Measurements from ENCODE around the gene NPM1. TPM values are rescaled to one million over a fixed set of nuclear protein-coding genes. Genes with fewer than 3 reads are reported as not detected.
"Not testable (repeated sequence)": the region's sequence is repeated elsewhere in the genome, so short reads cannot be mapped to it uniquely, and the experiment has no call there.

Gene NPM1, protein sequence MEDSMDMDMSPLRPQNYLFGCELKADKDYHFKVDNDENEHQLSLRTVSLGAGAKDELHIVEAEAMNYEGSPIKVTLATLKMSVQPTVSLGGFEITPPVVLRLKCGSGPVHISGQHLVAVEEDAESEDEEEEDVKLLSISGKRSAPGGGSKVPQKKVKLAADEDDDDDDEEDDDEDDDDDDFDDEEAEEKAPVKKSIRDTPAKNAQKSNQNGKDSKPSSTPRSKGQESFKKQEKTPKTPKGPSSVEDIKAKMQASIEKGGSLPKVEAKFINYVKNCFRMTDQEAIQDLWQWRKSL
- total RNA-seq: 412 TPM

DNA sequence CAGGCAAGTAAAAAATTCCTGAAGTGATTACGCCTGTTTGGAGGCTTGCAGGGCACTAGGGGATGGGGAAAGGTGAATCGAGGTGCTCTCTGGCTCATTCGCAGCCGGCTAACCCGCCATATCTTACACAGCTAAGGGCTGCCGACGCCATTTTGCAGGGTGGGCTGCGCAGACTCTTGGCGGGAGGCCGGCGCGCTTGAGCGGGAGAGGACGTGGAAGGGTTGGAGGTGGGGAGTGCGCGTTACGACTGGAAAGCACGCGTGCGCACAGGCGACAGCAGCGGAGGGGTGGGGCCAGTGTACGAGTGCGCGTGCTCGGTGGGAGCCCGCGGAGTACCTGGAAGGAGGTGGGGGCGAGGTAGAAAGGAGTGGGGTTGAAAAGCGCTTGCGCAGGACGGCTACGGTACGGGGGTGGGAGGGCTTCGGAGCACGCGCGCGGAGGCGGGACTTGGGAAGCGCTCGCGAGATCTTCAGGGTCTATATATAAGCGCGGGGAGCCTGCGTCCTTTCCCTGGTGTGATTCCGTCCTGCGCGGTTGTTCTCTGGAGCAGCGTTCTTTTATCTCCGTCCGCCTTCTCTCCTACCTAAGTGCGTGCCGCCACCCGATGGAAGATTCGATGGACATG, at the start of gene NPM1:
NPM1 (plus strand) TSS at position 505 of the 625 bp plus-strand sequence; CDS start at position 605, 100 bp downstream.
- DNase-seq: peak; percentile 95

DNA sequence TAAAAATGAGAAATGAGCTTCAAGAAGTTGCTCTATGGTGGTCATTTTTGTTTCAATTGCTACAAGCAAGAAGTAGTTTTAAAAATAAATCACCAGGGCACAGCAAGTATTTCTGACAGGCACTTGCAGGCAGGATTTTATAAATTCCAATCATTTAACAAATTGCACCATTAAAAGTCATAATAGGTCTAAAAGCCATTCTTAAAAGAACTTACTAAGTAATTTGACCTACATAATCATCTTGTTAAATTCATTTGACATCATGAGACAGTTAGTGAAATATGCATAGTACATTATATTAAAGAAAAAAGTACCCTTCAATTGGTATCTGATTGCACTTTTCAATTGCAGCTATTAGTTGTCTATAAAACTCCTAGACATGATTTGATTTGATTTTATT, 47.6 kb upstream of the NPM1 start:
- DNase-seq: no peak

DNA sequence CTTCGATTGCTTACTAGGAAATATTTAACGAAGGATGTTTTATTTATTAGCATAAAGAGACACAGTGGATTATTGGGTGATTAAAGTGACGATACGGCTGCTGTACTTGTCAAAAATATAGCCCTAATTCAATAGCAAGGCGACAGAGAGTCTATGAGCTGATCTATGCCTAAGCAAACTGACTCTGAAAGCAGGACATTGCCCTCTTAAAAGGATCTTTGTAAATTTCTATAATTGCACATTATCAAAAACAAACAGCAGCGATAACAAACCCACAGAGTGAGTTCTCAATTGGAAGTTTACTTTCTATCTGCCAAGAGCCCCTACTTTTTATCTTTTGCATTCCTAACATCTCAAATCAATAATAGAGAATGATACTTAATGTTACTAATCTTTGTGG, 47.2 kb upstream of the NPM1 start:
- no peak for DNase-seq

DNA sequence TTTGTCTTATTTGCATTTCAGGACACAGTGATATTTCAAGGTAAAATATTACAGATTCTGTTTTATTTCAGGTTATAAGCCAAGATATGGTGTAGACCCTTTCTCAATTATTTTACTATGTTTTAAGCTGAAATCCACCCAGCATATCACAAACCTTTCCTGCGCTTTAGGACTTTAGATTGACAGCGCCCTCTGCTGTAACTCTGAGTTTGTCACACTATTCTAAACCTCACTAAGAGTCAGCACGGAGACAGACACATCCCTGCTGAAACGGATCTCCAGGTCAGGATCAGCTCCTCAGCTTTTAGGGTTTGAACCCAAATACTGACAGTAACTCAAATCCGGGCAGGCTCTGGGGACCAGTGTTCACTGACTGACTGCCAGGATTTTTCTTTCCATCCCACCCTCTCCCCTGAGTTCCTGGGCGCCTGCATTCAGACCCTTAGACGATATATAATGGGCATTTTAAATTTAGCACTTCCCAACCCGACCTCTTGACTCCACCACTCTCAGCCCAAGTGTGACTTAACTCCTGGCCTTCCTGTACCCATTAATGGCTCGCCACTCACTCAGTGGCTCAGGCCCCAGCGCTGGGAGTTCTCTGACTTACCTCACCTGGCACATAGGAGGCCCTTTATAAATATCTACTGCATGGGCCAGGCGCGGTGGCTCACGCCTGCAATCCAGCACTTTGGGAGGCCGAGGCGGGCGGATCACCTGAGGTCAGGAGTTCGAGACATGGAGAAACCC, 45.1 kb upstream of the NPM1 start:
- DNase-seq: no peak

DNA sequence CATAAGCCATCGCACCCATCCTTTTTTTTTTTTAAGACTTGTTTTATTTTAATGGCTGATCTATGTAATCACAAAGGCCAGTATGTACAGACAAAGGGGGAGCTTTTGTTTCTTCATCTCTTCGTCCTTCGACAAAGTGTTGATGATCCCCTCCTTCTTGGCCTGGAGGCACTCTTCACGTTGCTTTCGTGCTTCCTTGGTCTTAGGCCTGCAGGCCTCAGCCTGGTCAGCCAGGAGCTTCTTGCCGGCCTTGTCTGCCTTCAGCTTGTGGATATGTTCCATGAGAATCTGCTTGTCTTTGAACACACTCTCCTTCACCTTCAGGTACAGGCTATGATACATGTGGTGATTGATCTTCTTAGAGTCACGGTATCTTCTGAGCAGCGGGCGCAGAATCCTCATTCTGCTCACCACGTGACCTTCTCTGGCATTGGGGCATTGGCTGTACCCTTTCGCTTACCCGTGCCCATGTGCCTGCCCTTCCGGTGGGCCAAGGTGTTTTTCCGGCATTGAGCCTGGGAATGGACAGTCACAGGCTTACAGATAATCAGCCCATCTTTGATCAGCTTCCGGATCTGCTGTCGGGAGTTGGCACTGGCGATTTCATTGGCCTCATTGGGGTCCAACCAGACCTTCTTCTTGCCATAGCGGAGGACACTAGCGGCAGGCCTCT, 42.6 kb upstream of the NPM1 start:
- no peak for DNase-seq

DNA sequence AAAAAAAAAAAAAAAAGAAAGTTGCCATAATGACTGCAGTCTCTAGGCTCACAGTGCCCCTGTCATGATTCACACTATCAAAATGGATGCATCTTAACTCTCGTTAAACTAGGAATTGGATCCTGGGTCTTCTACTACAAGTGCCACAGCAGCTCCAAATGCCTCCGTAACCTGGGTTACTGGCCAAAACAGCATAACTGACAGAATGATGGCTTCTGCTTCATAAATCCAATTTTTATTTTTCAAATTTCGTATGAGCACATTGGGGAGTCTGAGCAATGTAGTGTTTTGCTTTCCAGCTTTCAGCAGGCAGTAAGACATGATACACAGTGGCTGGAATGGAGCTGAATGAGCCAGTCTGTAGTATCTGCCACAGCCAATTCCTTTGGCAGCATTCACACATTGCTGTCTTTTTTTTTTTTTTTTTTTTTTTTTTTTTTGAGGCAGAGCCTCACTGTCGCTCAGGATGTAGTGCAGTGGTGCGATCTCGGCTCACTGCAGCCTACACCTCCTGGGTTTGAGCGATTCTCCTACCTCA, 36.0 kb upstream of the NPM1 start:
- DNase-seq: no peak

DNA sequence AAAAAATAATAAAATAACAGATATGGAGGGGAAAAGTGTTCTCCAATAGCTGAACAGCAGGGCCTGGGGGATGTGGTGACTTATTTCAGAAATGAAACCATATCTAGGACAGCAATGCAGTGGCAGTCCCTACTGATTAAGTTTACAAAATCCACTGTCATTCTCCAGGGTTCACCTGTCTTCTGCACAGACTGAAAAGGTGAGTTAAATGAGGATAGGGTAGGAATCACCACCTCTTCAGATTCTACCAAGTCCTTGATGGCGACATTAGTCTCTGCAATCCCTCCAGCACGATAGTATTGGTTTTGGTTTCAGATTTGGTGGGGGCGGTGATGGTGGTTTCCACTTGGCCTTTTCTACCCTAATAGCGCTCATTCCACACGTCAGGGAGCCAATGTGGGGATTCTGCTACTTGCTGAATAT, 32.3 kb upstream of the NPM1 start:
- no peak for DNase-seq

DNA sequence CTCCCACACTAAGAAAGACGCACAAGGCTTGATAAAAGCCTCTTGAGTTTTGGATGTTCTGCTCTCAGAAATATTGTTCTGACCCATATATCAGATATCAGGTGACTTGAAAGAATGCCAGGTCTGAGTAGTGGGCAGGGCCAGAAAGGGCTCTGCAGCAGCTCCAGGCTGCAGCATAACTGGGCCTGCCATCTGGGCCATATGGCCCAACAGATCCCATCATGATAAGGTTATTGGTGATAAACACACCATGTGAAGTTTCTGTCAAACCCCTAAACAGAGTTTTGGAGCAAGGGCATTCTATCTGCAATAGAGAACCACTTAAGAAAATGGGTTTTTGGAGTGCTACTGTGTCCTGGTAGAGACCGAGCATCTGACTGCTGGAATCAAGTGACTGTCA, 29.8 kb upstream of the NPM1 start:
- no peak for DNase-seq

DNA sequence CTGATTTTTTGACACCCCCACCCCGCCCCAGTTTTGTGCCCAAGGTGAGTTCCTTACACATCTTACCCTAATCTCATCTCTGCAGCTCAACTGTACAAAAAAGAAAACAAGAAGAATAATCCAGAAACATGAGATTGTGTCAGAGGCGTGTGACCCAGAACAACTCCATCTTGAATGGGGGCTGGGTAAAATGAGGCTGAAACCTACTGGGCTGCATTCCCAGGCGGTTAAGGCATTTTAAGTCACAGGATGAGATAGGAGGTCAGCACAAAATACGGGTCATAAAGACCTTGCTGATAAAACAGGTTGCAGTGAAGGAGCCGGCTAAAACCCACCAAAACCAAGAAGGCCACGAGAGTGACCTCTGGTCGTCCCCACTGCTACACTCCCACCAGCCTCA, 26.5 kb upstream of the NPM1 start:
- not testable (repeated sequence) for DNase-seq

DNA sequence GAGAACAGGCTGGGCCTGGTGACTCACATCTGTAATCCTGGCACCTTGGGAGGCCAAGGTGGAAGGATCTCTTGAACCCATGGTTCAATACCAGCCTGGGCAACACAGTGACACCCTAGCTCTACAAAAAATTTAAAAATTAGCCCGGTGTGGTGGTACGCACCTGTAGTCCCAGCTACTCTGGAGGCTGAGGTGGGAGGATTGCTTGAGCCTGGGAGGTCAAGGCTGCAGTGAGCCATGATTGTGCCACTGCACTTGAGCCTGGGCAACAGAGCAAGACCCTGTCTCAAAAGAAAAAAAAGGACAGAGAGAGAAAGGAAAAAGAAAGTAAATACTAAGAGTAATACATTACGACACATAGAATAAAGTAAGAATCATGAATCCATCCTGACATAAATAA, 24.4 kb upstream of the NPM1 start:
- not testable (repeated sequence) for DNase-seq

DNA sequence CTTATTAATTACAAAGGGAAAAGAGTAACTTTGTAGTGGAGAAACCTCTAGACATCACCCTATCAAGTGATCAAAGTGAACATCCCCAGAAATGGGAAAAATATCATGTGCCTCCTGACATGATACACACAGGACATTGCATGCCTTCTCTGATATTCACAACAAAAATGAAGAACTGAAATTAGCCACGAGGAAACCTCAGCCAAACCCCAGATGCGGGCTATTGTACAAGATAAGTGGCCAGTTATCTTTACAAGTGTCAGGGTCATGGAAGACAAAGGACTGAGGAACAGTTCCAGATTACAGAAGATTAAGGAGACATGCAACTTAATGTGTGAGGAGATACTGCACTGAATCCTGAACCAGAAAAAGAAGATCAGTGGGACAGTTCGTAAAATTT, 23.8 kb upstream of the NPM1 start:
- DNase-seq: no peak

DNA sequence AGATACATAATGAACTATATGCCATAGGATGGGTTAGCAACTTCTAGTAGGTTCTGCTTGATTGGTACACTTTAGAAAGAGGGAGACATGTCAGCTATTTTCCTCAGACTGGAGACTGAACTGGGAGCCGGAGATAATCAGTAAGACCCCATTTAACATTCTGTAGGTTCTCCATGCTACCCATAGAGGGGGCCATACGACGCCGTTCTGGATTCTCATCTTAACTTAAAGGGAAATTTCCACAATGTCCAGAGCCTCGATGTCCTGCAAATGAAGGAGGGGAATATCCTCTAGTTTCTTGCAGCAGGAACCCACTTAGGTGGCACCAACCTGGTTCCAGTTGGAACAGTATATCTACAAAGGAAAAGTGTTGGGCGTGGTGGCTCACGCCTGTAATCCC, 22.3 kb upstream of the NPM1 start:
- no peak for DNase-seq

DNA sequence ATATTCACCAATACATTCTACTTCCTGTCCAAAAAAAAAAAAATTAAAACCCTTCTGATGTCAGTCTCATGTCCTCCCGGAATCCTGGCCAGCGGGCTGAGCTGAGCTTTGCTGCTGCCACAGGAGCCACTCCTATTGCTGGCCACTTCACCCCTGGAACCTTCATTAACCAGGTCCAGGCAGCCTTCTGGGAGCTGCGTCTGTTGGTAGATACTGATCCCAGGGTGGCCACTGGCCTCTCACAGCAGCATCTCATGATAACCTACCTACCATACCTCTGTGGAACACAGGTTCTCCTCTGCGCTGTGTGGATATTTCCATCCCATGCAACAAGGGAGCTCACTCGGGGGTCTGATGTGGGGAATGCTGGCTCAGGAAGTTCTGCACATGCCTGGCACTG, 21.0 kb upstream of the NPM1 start:
- DNase-seq: no peak

DNA sequence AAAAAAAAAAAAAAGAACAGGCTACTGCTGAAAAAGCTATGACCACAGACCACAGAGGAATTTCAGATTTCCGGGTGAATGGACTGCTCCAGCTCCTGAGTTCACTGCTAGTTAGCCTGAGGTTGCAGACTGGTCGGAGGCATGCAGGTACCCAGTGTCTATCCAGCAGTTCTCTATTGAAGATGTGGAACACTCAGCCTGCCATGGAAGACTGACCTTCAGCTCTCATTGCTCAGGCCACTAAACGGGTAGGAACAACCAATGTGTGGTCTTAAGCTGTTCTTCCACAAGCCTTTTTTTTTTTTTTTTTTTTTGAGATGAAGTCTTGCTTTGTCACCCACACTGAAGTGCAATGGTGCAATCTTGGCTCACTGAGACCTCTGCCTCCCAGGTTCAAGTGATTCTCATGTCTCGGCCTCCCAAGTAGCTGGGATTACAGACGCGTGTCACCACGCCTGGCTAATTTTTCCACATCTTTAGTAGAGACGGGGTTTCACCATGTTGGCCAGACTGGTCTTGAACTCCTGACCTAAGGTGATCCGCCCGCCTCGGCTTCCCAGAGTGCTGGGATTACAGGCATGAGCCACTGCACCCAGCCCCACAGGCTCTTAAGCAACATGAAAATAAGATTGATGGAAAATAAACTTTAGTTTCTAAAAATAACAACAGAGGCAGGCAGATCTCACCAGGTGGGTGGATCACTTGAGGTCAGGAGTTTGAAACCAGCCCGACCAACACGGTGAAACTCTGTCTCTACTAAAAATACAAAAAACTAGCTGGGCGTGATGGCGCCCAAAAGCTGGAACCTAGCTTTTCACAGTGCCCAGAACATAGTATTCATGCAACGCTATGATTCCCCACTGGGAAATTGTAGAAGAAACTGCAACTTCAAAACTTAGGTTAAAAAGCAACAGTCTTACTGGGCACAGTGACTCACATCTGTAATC, 20.0 kb upstream of the NPM1 start:
- DNase-seq: no peak

DNA sequence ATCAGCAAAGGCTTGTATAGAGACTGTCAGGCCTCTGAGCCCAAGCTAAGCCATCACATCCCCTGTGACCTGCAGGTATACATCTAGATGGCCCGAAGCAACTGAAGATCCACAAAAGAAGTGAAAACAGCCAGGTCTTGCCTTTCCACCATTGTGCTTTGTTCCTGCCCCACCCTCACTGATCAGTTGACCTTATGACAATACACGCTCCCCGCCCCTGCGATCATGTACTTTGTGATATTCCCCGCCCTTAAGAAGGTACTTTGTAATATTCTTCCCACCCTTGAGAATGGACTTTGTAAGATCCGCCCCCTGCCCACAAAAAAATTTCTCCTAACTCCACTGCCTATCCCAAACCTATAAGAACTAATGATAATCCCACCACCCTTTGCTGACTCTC, 18.6 kb upstream of the NPM1 start:
- DNase-seq: no peak

DNA sequence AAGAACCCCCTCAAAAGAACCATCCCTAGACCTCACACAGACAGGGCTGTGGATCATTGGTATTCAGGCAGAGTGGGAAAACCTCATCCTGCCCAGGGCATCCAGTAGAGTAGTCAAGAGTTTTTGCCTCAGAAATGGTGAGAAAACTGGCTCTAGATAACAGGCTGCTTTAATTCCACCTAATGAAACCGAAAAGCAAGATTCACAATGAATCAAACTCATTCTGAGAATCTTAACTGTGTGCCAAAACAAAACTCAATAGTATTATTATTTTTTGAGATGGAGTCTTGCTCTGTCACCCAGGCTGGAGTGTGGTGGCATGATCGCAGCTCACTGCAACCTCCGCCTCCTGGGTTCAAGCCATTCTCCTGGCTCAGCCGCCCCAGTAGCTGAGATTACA, 17.8 kb upstream of the NPM1 start:
- no peak for DNase-seq

DNA sequence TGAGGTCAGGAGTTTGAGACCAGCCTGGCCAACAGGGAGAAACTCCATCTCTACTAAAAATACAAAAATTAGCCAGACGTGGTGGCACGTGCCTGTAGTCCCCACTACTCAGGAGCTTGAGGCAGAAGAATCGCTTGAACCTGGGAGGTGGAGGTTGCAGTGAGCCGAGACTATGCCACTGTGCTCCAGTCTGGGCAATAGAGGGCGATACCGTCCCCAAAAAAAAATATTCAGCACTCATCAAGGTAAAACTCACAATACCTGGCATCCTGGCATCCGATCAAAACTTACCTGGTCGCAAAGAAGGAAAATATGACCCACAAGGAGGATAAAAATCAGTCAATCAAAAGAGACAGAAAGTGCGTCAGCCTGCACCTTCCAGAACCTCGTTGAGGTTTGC, 16.8 kb upstream of the NPM1 start:
- DNase-seq: not testable (repeated sequence)

DNA sequence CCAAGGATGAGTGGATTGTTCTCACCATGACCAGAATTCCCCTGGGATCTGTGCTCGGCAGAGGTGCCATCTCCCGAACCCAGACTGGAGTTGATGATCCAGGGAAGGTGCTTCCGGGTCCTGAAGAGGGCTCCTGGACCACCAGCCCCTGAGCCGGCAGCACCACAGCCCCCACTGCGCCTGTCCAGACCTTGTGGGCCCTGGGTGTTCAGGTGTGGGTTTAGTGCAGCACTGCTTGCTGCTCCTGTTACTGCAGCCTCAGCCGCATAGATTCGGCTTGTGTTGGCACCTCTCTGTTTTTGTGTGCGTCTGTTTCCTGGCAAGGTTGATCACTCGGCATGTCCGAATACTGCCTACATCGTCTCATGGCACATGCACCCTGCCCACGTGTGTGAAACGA, 16.3 kb upstream of the NPM1 start:
- no peak for DNase-seq

DNA sequence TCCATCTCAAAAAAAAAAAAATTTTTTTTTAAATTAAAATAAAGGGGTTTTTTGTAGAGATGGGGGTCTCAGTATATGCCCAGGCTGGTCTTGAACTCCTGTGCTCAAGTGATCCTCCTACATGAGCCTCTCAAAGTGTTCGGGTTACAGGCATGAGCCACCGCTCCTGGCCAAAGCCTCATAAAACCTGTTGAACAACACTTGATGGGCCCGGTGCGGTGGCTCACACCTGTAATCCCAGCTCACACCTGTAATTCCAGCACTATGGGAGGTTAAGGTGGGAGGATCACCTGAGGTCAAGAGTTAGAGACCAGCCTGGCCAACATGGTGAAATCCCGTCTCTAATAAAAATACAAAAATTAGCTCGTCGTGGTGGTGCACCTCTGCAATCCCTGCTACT, 7.7 kb upstream of the NPM1 start:
- no peak for DNase-seq

DNA sequence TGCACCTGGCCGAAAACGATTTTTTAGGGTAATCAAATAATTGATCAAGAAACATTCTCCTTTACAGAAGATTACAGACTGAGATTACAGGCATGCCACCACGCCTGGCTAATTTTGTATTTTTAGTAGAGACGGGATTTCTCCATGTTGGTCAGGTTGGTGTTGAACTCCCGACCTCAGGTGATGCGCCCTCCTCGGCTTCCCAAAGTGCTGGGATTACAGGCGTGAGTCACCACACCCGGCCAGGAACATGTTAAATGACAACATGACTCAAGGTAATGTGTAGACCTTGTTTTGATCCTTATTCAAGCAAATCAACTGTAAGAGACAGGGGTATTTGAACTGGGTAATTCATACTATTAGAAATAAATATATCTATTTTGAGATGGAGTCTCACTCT, 3.2 kb upstream of the NPM1 start:
- DNase-seq: not testable (repeated sequence)

DNA sequence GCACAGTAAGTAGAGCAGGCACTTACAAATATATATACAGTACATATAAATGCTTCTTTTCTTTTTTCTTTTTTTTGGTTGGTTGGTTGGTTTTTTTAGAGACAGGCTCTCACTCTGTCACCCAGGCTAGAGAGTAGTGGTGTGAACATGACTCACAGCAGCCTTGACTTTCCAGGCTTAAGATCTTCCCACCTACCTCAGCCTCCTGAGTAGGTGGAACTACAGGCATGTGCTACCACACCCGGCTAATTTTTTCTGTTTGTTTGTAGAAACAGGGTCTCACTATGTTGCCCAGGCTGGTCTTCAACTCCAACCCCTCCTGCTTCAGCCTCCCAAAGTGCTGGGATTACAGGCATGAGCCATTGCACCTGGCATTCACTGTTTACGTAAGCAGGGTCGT, 2.6 kb upstream of the NPM1 start:
- not testable (repeated sequence) for DNase-seq
